Neural cell (in vitro differentiated cells): ENCODE data around the gene CRX.

ENCODE experiments used
- CTCF ChIP-seq: fragments of 450-650 bp; IDR thresholded peaks from 2 replicates; pipeline ENCODE4 v1.5.1; 2014; ENCODE audit warnings: antibody characterized with exemption, mild to moderate bottlenecking, moderate library complexity; ENCODE audit not compliant: poor library complexity, severe bottlenecking
- EP300 ChIP-seq: fragments of 450-650 bp; conservative IDR thresholded peaks from 2 replicates; pipeline ENCODE4 v1.6.1; 2014; ENCODE audit warnings: antibody characterized with exemption, mild to moderate bottlenecking, moderate library complexity; ENCODE audit not compliant: poor library complexity, severe bottlenecking
- POLR2AphosphoS5 ChIP-seq: IDR thresholded peaks from 2 replicates; pipeline ENCODE4 v1.6.1; 2012
- RAD21 ChIP-seq: fragments of 450-650 bp; conservative IDR thresholded peaks from 2 replicates; pipeline ENCODE4 v1.6.1; 2014; ENCODE audit warnings: antibody characterized with exemption, mild to moderate bottlenecking, moderate library complexity
- TAF1 ChIP-seq: IDR thresholded peaks from 2 replicates; pipeline ENCODE4 v1.6.1; 2012; ENCODE audit warnings: low read depth

GRCh38 chr19:47891622-47891922 is 69.8 kb downstream of the CRX start:
- TF ChIP-seq CTCF: no peak
- TF ChIP-seq POLR2AphosphoS5: no peak
- no peak for TF ChIP-seq RAD21
- TF ChIP-seq TAF1: no peak
- no peak for TF ChIP-seq EP300
